Left lobe of liver (tissue), 2 donors: ENCODE measurements around the gene RGS14. TPM values are rescaled to one million over a fixed set of nuclear protein-coding genes. Genes with fewer than 3 reads are reported as not detected.
"Not testable (repeated sequence)": the region's sequence is repeated elsewhere in the genome, so short reads cannot be mapped to it uniquely, and the experiment has no call there.

Source experiments
- ATAC-seq: fragments of 200-7000 bp; cut with Tn5 transposase; one replicate; pipeline ENCODE4 v1.9.1; 2020; ENCODE audit warnings: mild to moderate bottlenecking, moderate library complexity
- DNase-seq: peaks from one replicate; pipeline ENCODE4 v3.0.0-alpha.2; 2020; ENCODE audit warnings: low spot score
- total RNA-seq: library from RNA; stranded (reverse); gene quantifications from one replicate; pipeline ENCODE4 v1.2.1, GENCODE V29; 2021
- donor health status: DM: no; HTN: no; CAD: no; lungs with moderate emphysema.
- donor health status: DM: no; HTN: yes; CAD: no.

The RGS14 gene
- total RNA-seq, 1 donor from 2014 or later: 34.6 TPM

DNA sequence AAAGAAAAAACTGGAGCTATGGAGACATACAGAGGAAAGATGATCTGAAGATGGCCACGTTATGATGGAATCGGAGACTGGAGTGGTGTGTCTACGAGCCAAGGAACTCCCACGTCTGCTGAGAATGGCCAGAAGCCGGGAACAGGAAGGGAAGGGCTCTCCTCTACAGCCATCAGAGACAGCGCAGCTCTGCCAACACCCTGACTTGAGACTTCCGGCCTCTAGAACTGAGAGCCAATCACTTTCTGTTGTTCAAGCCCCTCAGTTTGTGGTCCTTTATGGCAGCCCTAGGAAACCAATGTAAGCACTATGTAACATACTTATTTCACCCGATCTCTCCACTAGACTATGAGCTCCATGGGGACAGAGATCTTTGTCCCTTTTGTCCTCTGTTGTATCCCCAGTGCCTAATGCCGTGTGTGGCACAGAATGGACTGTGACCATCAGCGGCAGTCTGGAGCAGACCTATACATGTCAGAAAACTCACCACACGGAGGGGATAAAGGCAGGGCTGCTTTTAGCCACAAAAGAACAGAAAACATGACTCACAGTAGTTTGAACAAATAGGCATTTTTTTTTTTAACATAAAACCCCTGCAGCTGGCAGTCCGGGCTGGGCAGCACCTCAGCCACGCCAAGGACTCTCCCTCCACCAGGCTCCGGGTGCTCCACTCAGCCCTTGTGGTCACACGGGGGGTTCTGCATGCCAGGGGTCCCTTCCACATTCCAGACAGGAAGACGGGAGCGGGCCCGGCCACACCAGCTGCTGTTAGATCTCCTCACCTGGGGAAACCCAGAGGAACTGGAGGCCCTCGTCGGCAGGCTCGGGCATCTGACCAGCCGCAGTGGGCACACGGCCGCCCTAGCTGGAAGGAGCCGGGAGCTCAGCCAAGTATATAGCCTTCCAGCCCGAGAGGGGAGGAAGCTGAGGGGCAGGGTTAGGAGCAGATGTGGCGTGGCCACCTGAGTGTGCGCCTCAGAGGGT, 29.9 kb upstream of the RGS14 start:
- ATAC-seq: peak; percentile 34
- DNase-seq: no peak

DNA sequence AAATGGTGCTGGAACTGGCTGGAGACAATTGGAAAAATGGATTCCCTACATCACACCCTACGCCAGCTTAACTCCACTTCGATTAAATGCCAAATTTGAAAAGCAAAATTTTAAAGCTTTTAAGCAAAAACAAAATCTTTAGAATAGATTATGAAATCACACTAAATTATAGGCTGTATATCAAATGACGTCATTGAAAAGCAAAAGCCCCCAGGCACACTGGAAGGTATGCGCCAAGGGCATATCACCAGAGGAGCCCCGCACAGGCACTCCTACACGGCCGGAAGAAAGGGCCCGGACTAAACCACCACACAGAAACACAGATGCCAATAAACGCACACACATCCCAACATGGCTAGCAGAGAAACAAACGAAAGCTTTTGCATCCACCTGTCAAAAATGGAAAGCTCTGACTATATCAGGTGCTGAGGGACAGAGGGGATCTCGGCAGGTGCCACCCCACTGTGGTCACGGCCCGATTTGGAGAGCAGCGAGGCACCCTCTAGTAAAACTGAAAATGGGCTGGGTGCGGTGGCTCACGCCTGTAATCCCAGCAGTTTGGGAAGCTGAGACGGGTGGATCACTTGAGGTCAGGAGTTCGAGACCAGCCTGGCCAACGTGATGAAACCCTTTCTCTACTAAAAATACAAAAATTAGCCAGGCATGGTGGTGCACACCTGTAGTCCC, 29.0 kb upstream of the RGS14 start:
- no peak for ATAC-seq
- no peak for DNase-seq

DNA sequence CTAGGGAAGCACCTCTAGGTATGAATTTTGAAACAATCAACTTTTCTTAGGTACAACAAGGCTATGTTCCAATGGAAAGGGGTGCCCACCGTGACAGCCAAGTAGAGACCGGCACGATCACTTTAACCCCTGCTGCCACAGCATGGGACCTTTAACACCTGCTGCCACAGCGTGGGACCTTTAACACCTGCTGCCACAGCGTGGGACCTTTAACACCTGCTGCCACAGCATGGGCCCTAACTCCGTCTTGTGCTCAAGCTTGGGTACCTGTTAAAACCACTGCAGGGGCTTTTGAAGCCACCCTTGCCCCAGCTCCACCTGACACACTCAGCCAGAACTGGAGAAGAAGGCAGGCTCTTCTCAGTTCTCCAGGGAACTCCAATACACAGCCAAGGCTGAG, 27.8 kb upstream of the RGS14 start:
- no peak for DNase-seq
- no peak for ATAC-seq

DNA sequence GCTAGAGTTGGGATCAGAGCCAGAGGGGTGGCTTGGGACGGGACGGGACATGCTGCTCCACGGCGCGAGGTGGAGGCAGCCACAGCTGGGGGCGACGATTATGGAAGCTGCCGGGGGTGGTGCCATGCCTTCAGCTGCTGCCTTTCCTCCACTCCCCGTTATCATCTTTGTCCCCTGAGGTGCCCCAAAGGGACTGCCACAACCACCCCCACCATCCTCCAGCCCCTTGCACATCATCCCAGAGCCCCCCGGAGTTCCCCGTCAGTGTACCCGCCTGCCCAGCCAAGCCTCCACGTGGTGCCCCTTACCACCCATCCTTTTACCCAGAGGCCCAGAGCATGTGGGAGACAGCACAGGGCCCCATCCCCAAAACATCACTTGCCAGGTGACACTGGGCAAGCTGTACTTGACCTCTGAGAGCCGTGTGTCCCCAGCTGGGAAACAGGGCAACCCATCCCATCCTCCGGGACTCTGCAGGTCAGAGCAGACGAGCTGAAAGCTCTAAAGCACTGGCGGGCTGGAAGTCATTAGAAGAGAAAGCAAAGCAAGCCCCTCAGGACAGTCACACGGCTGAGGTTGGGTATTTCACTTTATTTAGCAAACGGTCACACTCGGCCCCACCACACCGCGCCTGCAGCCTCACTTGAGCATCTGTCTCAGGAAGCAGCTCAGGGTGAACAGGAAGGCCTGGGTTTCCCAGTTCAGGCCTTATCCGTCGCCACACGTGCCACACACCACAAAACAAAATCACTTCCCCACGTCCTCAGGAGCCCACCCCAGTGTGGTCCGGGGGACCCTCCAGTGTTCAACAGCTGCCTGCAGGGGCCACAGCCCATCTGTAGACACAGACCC, 26.5 kb upstream of the RGS14 start:
- ATAC-seq: no peak
- DNase-seq: no peak

DNA sequence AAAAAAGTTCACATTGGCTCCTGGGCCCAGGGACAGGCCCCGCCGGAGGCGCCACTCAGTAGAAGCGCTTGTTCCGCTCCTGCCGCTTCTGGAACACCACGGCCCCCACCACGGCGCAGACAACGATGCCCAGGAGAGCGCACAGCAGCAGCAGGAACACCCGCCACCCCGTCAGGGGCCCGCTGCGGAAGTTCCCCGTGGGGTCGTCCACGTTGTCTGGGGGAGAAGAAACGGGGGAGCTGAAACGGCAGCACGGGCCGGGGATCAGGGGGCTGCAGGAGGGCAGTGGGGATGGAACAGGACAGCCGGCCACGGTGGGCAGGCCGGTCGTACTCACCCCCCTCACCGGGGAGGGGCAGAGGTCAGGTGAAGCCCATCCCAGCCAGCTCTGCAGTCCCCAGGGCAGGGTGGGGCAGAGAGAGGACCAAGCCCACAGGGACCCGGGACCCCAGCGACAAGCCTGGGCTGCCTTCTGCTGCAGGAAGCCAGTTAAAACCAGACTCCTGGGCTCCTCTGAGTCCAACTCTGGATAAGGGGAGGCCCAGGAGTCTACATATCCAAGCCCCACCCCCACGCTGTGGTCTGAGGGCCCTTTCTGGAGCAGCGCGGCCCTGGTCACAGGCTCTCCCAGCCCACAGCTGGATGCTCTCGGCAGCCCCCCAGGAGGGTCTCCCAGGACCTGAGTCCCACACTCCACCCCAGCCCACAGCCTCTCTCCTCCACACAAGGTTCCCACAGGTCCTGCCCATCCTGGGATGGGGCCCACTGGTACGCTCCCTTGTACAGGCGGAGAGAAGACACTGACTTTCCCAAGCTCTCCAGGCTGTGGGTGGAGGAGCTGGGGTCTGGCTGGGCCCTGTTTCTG, 25.5 kb upstream of the RGS14 start:
- ATAC-seq (no peak), DNase-seq (no peak)

DNA sequence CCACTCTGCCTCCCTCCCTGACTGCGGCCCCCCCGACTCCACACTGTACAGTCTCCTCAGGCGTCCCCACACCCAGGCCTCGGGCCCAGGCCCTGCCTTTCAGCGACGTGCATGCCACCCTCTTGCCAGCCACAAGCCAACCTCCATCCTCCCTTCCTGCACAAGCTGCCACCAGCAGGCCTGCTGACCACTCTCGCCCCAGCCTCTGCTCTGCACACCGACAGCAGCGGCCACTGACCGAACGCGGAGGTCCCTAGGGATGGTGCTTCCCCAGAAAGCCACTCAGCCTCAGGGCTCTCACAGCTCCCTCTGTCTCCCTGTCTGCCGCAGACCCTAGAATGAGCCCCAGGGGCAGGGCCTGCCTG, 24.8 kb upstream of the RGS14 start:
- DNase-seq: no peak
- ATAC-seq: no peak

DNA sequence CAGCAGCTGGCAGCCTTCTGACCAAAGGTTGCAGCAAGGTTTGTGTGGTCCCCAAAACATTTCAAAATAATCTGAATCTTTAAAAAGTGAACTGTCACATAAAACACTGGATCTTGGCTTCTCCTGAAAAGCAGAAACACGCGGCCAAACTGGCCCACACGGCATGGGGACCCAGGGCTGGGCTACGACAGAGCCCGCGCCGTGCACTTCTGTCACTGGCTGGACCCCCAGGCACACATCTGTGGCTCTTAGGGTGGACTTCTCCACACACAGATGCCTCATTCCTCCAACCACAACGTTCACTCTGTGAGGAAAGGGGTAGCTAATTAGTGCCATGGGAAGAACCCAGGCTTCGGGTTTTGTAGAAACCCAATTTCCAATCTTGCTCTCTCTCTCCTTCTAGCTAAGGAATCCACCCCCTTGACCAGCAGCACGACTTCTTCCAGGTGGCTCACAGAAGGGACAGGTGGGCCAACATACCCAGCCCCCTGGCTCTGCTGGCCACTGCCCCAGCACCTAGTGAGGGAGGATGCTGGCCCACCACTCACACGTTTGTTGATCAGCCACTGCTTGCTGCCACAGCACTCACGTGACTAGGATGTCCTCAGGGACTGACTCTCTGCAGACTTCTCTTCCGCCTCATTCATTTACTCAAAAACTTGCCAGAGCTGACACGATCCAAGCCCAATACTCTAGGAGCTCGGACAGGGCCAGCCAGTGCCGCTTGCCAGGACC, 24.1 kb upstream of the RGS14 start:
- DNase-seq (no peak), ATAC-seq (no peak)

DNA sequence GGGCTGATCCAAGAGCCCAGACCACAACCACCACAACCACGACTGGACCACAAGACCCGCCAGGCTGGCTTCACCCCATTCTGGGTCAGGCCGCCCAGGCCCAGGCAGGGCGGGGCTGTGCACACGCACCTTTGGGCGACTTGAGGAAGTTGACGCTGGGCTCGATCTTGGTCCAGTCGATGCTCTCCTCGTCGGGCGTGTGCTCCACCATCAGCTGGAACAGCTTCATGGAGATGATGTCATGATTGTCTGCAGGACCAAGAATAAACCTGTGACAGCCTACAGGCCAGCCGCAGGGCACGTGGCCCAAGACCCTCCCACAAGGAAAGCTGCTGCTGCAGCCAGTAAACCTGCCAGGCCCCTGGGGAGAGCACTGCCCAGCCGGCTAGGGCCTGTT, 23.6 kb upstream of the RGS14 start:
- no peak for DNase-seq
- ATAC-seq: no peak

DNA sequence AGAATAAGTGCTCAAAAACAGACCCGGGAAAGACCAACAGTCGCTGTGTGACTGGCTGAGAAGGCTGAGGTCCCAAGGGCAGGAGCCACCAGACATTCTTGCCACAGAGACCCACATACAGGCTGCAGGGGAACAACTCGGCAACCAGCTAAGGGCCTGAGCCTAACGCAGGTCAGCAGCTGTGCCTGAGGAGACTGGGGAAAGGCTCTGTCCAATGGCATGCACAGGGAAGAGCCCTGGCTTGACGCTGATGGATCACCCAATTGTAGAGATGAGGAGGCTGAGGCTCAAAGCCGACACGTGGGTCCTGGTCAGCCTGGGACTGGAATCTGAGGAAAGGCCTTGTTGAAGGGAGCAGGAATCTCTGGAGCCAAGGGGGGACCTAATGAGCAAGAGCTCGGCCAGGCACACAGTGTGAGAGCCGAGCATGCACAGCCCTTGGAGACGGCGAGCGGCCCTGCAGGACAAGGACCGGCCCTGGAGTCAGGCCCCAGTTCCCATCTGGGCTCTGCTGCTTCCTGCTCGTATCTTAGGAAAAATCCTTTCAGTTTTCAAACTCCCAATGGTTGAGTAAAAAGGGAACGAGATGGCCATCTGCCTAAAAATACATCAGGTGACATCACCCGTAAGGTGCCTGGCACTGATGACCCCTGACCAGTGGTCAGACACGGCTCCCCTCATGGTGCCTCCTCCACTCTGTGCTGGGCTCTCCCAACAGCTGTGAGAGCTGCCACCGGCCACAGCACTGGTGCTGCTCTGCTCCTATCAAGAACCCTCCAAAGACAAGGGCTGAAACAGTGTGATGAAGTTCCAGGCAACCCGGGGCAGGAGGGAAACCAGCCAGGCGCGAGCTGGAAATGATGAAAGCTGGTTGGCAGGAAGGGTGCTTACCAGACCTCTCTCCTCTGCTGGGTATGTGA, 22.7 kb upstream of the RGS14 start:
- peak; percentile 63 for ATAC-seq

DNA sequence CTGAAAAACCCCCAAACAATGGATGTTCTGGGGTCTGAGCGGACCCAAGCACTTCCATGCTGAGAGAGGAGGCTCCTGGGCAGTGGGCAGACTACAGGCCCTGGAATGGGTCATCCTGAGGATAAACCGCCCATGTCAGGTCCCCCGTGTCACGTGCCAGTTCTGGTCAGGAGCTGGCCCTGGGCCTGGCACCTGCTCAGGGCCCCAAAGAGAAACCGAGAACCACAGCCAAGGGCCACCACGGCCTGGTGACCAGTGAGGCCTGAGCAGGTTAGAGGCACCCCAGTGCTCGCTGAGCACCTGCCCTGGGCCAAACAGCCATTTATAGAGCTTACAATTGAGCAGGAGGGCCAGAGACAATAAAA, 22.0 kb upstream of the RGS14 start:
- peak; percentile 65 for ATAC-seq

More for the DNA sequence above, 22.7 kb upstream of the RGS14 start:
- no peak for DNase-seq

DNA sequence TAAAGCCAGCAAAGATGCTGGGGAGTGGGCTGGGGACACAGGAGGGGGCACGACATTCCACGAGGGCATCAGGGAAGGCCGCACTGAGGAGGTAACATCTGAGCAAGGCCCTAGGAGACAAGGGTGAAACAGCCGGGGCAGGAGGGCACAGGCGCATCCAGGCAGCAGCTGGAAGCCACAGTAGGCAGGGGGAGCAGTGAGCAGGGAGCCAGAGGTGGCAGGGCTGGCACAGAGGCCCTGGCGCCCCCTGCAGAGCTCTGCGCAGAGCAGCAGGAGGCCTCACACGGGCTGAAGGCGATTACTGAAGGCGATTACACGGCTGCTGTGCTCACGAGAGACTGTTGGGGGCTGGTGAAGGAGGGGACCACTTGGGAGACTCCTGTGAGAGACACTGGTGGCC, 21.6 kb upstream of the RGS14 start:
- DNase-seq (no peak), ATAC-seq (peak; percentile 44)

More for the DNA sequence above, 22.0 kb upstream of the RGS14 start:
- DNase-seq: no peak

DNA sequence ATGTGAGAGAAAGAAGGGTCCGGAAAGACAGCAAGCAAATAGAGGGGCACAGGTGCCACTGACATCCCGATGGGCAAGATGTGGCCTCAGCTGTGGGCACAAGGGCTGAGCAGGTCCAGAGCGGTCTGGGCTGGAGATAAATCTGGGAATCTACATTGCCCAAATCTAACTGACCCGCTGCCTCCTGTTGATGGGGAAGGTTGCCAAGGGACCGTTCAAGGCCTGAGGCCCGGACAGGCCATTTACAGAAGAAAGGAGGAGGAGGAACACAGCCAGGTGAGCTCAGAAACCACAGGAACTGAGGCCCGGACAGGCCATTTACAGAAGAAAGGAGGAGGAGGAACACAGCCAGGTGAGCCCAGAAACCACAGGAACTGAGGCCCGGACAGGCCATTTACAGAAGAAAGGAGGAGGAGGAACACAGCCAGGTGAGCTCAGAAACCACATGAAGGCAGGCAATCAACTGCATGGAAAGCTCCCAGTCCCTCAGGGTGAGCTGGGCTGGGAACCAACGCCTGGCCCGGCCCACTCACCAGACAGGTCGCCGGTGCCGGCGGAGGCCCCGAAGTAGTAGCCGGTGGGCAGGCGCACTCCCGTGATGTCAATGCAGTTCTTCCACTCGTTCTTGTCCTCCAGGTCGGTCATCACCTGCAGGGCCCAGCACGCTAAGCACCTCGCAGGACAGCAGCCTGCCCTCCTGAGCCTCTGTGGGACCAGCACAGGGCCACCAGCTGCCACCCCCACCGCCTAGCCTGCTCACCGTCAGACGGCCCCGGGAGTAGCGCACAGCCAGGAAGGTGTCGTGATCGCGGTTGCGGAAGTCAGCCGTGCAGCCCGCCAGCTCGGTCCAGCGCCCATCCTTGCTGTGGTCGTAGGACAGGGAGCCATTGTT, 20.9 kb upstream of the RGS14 start:
- DNase-seq (no peak), ATAC-seq (no peak)

DNA sequence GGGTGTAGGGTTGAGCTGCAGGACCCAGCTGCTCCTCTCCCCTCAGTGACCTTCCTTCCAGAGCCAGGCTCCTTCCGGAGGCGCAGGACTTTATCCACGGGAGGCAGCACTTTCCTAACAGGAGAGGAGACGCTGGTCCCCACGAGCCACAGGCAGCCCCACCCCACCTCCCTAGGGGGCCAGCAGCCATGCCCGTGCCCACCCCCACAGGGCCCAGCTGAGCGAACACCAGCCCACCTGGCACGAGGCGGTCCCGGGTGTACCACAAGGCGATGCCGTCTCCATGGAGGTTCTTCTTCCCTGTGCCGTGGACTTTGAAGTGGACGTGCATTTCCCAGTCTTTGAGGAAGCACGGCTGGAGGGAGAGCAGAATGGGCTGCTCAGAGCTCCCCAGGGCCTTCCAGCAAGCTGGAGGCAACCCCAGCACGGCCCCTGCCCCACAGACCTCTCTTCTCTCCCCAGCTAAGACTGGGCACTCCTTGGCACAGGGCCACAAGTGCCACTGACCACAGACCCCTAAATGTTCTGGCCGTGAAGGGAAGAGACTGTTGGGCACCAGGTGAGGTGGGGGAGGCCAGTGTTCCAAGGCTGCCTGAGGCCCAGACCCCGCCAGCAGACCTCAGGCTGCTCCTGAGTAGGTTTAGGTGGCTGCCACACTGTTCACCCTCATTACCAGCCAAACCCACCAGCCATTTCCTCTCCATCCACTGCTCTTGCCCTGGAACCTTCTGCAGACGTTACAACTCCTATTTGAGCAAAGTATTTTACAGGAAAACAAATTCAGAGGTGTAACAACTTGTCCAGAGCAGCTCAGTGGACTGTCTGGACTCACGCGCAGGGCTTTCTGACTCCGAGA, 19.2 kb upstream of the RGS14 start:
- DNase-seq (no peak), ATAC-seq (no peak)

DNA sequence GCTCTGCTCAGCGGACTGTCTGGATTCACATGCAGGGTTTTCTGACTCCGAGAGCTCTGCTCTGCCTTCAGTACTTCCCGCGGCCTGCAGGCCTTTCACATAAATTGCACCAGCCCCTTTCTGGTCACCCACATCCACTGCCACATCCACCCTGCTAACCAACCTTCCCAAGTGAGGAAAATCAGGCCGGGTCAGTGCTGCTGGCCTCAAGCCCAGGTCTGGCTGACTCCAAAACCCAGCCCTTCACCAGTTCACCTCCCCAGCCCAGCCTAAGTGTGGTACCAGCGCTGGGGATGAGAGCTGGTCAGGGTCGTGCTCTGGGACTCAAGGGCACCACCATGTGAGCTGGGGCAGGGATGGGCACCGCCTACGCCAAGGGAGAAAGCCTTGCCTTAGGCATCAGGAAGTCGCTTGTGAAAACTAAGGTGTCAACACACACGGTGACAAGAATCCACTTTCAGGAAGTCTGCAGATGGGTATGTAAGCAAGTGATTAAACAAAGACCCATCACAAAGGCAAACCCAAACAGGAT, 18.6 kb upstream of the RGS14 start:
- DNase-seq (no peak), ATAC-seq (peak; percentile 38)

DNA sequence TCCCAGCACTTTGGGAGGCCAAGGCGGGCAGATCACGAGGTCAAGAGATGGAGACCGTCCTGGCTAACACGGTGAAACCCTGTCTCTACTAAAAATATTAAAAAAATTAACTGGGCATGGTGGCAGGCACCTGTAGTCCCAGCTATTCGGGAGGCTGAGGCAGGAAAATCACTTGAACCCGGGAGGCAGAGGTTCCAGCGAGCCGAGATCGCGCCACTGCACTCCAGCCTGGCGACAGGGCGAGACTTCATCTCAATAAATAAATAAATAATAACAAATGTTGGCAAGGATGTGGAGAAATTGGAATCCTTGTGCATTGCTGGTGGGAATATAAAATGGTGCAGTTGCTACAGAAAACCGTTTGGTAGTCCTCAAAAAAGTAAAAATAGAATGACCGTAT, 14.7 kb upstream of the RGS14 start:
- not testable (repeated sequence) for DNase-seq

DNA sequence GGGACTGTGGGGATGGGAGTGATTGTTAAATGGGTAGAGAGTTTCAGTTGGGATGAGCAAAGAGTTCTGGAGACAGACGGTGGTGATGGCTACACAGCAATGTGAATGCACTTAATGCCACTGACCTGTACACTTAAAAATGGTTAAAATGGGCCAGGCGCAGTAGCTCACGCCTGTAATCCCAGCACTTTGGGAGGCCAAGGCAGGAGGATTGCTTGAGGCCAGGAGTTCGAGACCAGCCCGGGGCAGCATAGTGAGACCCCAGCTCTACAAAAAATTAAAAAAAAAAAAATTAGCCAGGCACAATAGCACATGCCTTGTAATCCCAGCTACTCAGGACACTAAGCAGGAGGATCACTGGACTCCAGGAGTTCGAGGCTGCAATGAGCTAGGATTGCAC, 13.9 kb upstream of the RGS14 start:
- ATAC-seq: no peak
- no peak for DNase-seq

More for the DNA sequence above, 14.7 kb upstream of the RGS14 start:
- ATAC-seq: not testable (repeated sequence)
